Neutrophil (primary cell): ENCODE data around the gene FUT2.

Source experiments
- H3K27ac ChIP-seq: fragments of 200-600 bp; sonication (generic); 2 replicates; pipeline ENCODE4 v1.5.1; 2016; ENCODE audit warnings: mild to moderate bottlenecking, moderate library complexity
- H3K27me3 ChIP-seq: fragments of 200-600 bp; sonication (generic); 2 replicates; pipeline ENCODE4 v1.6.0; 2016; ENCODE audit warnings: mild to moderate bottlenecking
- H3K36me3 ChIP-seq: fragments of 200-600 bp; sonication (generic); 2 replicates; pipeline ENCODE4 v1.5.1; 2017
- H3K4me1 ChIP-seq, 2 experiments: fragments of 200-600 bp in 1 of 2; sonication (generic) in 1 of 2; 1 replicate in 1 of 2; 2 replicates in 1 of 2; pipeline versions ENCODE4 v1.5.1 to v1.6.1; 2013 to 2016; ENCODE audit warnings: low read depth in 1 of 2, low read length in 1 of 2, mild to moderate bottlenecking in 1 of 2, moderate library complexity in 1 of 2; ENCODE audit not compliant: control insufficient read depth in 1 of 2, insufficient read depth in 1 of 2
- H3K4me3 ChIP-seq, 2 experiments: fragments of 200-600 bp in 1 of 2; sonication (generic) in 1 of 2; 1 replicate in 1 of 2; 2 replicates in 1 of 2; pipeline ENCODE4 v1.5.1; 2013 to 2016; ENCODE audit warnings: low read depth in 1 of 2, low read length in 1 of 2, mild to moderate bottlenecking in 1 of 2, moderate library complexity in 1 of 2
- H3K9me3 ChIP-seq: fragments of 200-600 bp; sonication (generic); 2 replicates; pipeline ENCODE4 v1.5.1; 2016
- TF ChIP-seq, protein P1 (sequence below): fragments of 200-600 bp; sonication (generic); IDR thresholded peaks from 2 replicates; pipeline ENCODE4 v1.5.1; 2016; ENCODE audit warnings: antibody characterized with exemption

Gene FUT2

DNA sequence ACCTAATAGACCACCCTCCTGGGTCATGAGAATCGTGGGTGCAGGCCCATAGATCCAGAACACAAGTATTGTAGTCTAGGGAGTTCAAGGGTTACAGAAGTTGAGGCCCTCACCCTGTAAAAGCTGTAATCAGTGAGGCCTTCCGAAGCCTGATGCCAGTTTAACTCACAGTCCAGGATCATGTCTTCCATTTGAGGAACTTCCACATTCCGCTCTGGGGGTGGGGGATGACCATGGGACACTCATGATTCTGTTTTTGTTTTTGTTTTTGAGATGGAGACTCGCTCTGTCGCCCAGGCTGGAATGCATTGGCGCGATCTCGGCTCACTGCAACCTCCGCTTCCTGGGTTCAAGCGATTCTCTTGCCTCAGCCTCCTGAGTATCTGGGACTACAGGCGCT is 46.3 kb downstream of the FUT2 start:
- Histone ChIP-seq H3K4me3 (no peak overlapping the region), H3K27me3 (peaks cover 99% of the 10 kb centered on the region), H3K9me3 (no peaks in the 10 kb centered on the region), H3K4me1 (peaks cover 6 to 11% of the 10 kb centered on the region in 2 experiments), H3K27ac (no peak overlapping the region), H3K36me3 (no peaks in the 10 kb centered on the region)
- TF ChIP-seq, protein P1, sequence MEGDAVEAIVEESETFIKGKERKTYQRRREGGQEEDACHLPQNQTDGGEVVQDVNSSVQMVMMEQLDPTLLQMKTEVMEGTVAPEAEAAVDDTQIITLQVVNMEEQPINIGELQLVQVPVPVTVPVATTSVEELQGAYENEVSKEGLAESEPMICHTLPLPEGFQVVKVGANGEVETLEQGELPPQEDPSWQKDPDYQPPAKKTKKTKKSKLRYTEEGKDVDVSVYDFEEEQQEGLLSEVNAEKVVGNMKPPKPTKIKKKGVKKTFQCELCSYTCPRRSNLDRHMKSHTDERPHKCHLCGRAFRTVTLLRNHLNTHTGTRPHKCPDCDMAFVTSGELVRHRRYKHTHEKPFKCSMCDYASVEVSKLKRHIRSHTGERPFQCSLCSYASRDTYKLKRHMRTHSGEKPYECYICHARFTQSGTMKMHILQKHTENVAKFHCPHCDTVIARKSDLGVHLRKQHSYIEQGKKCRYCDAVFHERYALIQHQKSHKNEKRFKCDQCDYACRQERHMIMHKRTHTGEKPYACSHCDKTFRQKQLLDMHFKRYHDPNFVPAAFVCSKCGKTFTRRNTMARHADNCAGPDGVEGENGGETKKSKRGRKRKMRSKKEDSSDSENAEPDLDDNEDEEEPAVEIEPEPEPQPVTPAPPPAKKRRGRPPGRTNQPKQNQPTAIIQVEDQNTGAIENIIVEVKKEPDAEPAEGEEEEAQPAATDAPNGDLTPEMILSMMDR, result no peak

GRCh38 chr19:48745208-48745995 is 49.6 kb downstream of the FUT2 start:
- Histone ChIP-seq H3K27ac (no peak overlapping the region), H3K4me3 (no peak overlapping the region), H3K36me3 (no peaks in the 10 kb centered on the region), H3K4me1 (no peaks in the 10 kb centered on the region), H3K9me3 (no peaks in the 10 kb centered on the region), H3K27me3 (peaks cover 96% of the 10 kb centered on the region)
- TF ChIP-seq, protein P1, result no peak

- H3K27ac ChIP-seq, result no peak overlapping the region
- H3K9me3 ChIP-seq, result no peaks in the 10 kb centered on the region
- H3K36me3 ChIP-seq, result no peaks in the 10 kb centered on the region
- TF ChIP-seq, protein P1, result no peak
- H3K4me3 ChIP-seq, result no peak overlapping the region
- H3K27me3 ChIP-seq, result peaks cover 96% of the 10 kb centered on the region
- no peaks in the 10 kb centered on the region for H3K4me1 ChIP-seq
These were observed 50.3 kb downstream of the FUT2 start for GRCh38 chr19:48746110-48746509.

- Histone ChIP-seq H3K4me1 (no peaks in the 10 kb centered on the region), H3K9me3 (no peaks in the 10 kb centered on the region), H3K27me3 (peaks cover 96% of the 10 kb centered on the region), H3K27ac (no peak within 1 kb of the TSS), H3K4me3 (no peak within 1 kb of the TSS), H3K36me3 (no peaks in the 10 kb centered on the region)
- TF ChIP-seq, protein P1, result no peak
These were observed 51.2 kb downstream of the FUT2 start, which contains the start of gene IZUMO1 for GRCh38 chr19:48746738-48747575. TSS of gene IZUMO1 (minus strand) at chr19:48746909. CDS start at chr19:48745859, 1,050 bp downstream.

DNA sequence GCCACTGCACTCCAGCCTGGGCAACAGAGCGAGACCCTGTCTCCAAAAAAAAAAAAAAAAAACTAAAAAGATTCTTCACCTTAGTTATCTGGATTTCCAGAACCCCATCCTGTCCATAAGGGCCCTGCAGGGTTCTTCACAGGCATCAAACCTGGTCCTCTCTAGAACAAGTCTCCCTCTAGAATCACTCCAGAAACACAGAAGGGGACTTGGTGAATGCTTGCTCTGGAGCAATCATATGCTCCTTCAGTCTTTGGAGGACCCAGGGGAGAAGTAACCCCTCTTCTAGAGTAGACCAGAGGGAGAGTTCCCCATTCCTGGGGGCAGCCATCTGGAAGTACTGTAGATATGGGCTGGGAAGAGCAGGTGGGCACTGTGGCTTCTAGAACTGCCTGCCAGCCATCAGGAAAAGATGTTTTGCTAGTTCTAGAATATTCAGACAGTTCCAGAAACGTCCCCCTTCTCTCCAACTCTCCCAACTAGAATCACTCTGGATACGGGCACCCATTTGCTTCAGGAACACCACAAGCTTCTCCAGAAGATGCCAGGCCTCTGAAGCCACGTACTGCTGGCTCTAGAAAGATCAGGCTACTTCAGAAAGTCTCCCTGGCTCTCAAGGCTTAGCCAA is 53.9 kb downstream of the FUT2 start:
- TF ChIP-seq, protein P1, result no peak
- Histone ChIP-seq H3K4me3 (no peak overlapping the region), H3K4me1 (no peaks in the 10 kb centered on the region), H3K9me3 (no peaks in the 10 kb centered on the region), H3K27me3 (peaks cover 97% of the 10 kb centered on the region), H3K27ac (no peak overlapping the region), H3K36me3 (no peaks in the 10 kb centered on the region)
